Prostate gland (tissue), 2 donors: ENCODE data around the gene SERPINB6. TPM values are rescaled to one million over a fixed set of nuclear protein-coding genes. Genes with fewer than 3 reads are reported as not detected.

ENCODE experiments used
- DNase-seq: peaks from one replicate; pipeline ENCODE4 v3.0.0-alpha.2; 2019; ENCODE audit warnings: low spot score
- H3K27ac ChIP-seq, 2 donors: fragments of 200-600 bp; sonication (generic); 2 replicates each; pipeline ENCODE4 v1.5.1; 2017 to 2019
- H3K27me3 ChIP-seq: fragments of 200-600 bp; sonication (generic); replicated peaks from 2 replicates; pipeline ENCODE4 v1.5.1; 2019; ENCODE audit not compliant: insufficient read depth
- H3K36me3 ChIP-seq, 2 donors: fragments of 200-600 bp; sonication (generic); 1 replicate in 1 of 2; 2 replicates in 1 of 2; pipeline versions ENCODE4 v1.5.1 to v1.8.1; 2017 to 2019
- H3K4me1 ChIP-seq: fragments of 200-600 bp; sonication (generic); replicated peaks from 2 replicates; pipeline ENCODE4 v1.5.1; 2019
- H3K4me3 ChIP-seq, 2 donors: fragments of 200-600 bp; sonication (generic); 2 replicates each; pipeline ENCODE4 v1.5.1; 2017 to 2019
- H3K9me3 ChIP-seq: fragments of 200-600 bp; sonication (generic); 2 replicates; pipeline ENCODE4 v1.5.1; 2017
- CTCF ChIP-seq, 4 experiments: fragments of 200-600 bp in 2 of 4; fragments of 450-650 bp in 2 of 4; sonication (generic) in 2 of 4; IDR thresholded peaks; 1 replicate in 3 of 4; 2 replicates in 1 of 4; pipeline ENCODE4 v1.5.1; 2016 to 2019; ENCODE audit warnings: antibody characterized with exemption in 4 of 4, mild to moderate bottlenecking in 2 of 4, moderate library complexity in 2 of 4
- POLR2A ChIP-seq: fragments of 450-650 bp; IDR thresholded peaks from one replicate; pipeline ENCODE4 v1.6.1; 2016; ENCODE audit warnings: antibody characterized with exemption, mild to moderate bottlenecking
- POLR2AphosphoS5 ChIP-seq: sonication (generic); formaldehyde crosslinking; IDR thresholded peaks from one replicate; pipeline ENCODE4 v1.6.1; 2017; ENCODE audit warnings: antibody characterized with exemption
- WGBS: methylation state at CpG from one replicate; pipeline ENCODE4 v1.1.5; 2018; 5-methylcytosine and 5-hydroxymethylcytosine counted together
- intact Hi-C: fragments of 100-400 bp; cut with DNase I; formaldehyde crosslinking; loops from one replicate; pipeline ENCODE4 v1.14.2; 2022
- total RNA-seq, 2 donors: library from RNA; depleted of rRNA; stranded (reverse); fragments of >200 nt; gene quantifications; one replicate each; pipeline ENCODE4 v1.1.0, GENCODE V29; 2016

Gene SERPINB6
- total RNA-seq, 2 donors from 2014 or later, result 155 to 202 TPM

GRCh38 chr6:2900821-2901644 is 70.3 kb downstream of the SERPINB6 start:
- Histone ChIP-seq H3K36me3 (no peaks in the 10 kb centered on the region), H3K27me3 (no peaks in the 10 kb centered on the region), H3K27ac (no peak overlapping the region), H3K4me3 (no peak overlapping the region), H3K9me3 (no peaks in the 10 kb centered on the region), H3K4me1 (no peaks in the 10 kb centered on the region)
- TF ChIP-seq CTCF (IDR thresholded peaks at IDR 0.05) (no peak), POLR2AphosphoS5 (no peak), POLR2A (no peak)
- intact Hi-C loops, result no loop called here
- 70% methylated on average over 12 of the region's 12 CpGs for WGBS
- no peak for DNase-seq

GRCh38 chr6:2900221-2900807 is 71.1 kb downstream of the SERPINB6 start:
- Histone ChIP-seq H3K36me3 (no peaks in the 10 kb centered on the region), H3K27ac (no peak overlapping the region), H3K27me3 (no peaks in the 10 kb centered on the region), H3K4me3 (no peak overlapping the region), H3K4me1 (no peaks in the 10 kb centered on the region), H3K9me3 (no peaks in the 10 kb centered on the region)
- WGBS, result 59% methylated on average over 15 of the region's 15 CpGs
- intact Hi-C loops, result no loop called here
- DNase-seq, result no peak
- TF ChIP-seq CTCF (IDR thresholded peaks at IDR 0.05) (no peak), POLR2A (no peak), POLR2AphosphoS5 (no peak)

- peaks cover 0 to 4% of the 10 kb centered on the region in 2 donors for H3K36me3 ChIP-seq
- no peak for TF ChIP-seq CTCF (IDR thresholded peaks at IDR 0.05)
- no peak for TF ChIP-seq POLR2A
- TF ChIP-seq POLR2AphosphoS5, result no peak
- H3K27me3 ChIP-seq, result no peaks in the 10 kb centered on the region
- H3K4me3 ChIP-seq, result no peak overlapping the region
- H3K27ac ChIP-seq, result no peak overlapping the region
- DNase-seq, result no peak
- H3K9me3 ChIP-seq, result no peaks in the 10 kb centered on the region
- intact Hi-C loops, result no loop called here
- 91% methylated on average over 6 of the region's 6 CpGs for WGBS
- no peaks in the 10 kb centered on the region for H3K4me1 ChIP-seq
Measured at GRCh38 chr6:2899596-2899995, 71.8 kb downstream of the SERPINB6 start.

Other genes with a start within 250 kb of the SERPINB6 start
- gene MYLK4, start 220.6 kb downstream of the SERPINB6 start, total RNA-seq, result under 1 TPM; 0.46 to 0.97 TPM
- 10 to 100 TPM; 89.6 to 90.0 TPM for gene WRNIP1, start 206.2 kb downstream of the SERPINB6 start, total RNA-seq
- gene SERPINB1, start 129.7 kb downstream of the SERPINB6 start, total RNA-seq, result 10 to 100 TPM; 27.5 to 31.1 TPM
- gene SERPINB9, start 68.3 kb downstream of the SERPINB6 start, total RNA-seq, result 10 to 100 TPM in 1 of 2 donors, 1 to 10 TPM in 1; 3.3 to 50.3 TPM
- 10 to 100 TPM; 27.9 to 34.3 TPM for gene NQO2, start 28.3 kb upstream of the SERPINB6 start, total RNA-seq
- 10 to 100 TPM; 21.3 to 23.0 TPM for gene RIPK1, start 96.9 kb upstream of the SERPINB6 start, total RNA-seq
- gene BPHL, start 147.1 kb upstream of the SERPINB6 start, total RNA-seq, result 10 to 100 TPM; 16.5 to 17.7 TPM
- 10 to 100 TPM; 17.2 to 39.6 TPM for gene TUBB2A, start 186.0 kb upstream of the SERPINB6 start, total RNA-seq